ENCODE results near the gene ACSL5. TPM values are rescaled to one million over a fixed set of nuclear protein-coding genes. Genes with fewer than 3 reads are reported as not detected.
"Not testable (repeated sequence)": the region's sequence is repeated elsewhere in the genome, so short reads cannot be mapped to it uniquely, and the experiment has no call there.

ACSL5 gene
- total RNA-seq, 1 donor from 2014 or later, result 5.6 TPM

GRCh38 chr10:112394475-112394875 is 20.6 kb downstream of the ACSL5 start:
- intact Hi-C loops (cut with micrococcal nuclease), result no loop called here
- no peaks in the 10 kb centered on the region for H3K27me3 ChIP-seq (ENCODE audit: low read depth)
- no peak for DNase-seq
- H3K9me3 ChIP-seq (replicated peaks), result no peaks in the 10 kb centered on the region
- H3K27ac ChIP-seq (replicated peaks), result peak overlapping the region; percentile 16
- no peak overlapping the region for H3K4me3 ChIP-seq
- peaks cover 14% of the 10 kb centered on the region for H3K4me1 ChIP-seq
- no peak for TF ChIP-seq CTCF (IDR thresholded peaks at IDR 0.05; ENCODE audit: borderline replicate concordance)
- H3K36me3 ChIP-seq, result peaks cover 8% of the 10 kb centered on the region

DNA sequence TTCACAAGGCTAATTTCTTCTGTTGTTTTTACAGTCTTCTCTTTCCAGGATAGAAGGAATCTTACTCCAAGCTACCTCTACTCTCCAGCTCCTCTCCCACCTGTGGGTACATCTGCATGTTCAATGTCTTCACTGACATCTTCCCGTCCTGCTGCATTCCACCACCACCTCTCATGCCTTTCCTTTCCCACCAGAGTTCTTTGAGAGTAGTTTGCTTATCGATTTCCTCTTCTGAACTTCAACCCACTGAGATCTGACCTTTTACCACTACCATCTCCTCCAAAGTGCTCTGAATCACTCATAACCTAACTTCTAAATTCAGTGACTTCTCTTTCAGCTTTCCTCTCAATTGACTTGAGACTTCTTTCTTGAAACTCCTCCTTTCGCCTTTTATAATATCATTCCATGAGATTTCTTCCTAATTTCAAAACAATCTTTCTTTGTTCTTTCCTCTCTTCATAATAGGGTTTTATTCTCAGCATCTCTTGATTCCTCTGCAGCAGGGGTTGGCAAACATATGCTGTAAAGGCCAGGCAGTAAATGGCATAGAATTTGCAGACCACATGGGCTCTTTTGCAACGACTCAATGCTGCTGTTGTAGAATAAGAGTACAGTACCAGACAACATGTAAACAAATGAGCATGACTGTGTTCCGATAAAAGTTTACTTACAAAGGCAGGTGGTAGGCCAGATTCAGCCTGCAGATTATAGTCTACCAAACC is 22.1 kb downstream of the ACSL5 start:
- no peaks in the 10 kb centered on the region for H3K27me3 ChIP-seq (ENCODE audit: low read depth)
- intact Hi-C loops (cut with micrococcal nuclease), result no loop called here
- TF ChIP-seq CTCF (IDR thresholded peaks at IDR 0.05; ENCODE audit: borderline replicate concordance), result no peak
- no peak for DNase-seq
- H3K4me1 ChIP-seq, result peaks cover 7% of the 10 kb centered on the region
- no peak overlapping the region for H3K27ac ChIP-seq (replicated peaks)
- no peaks in the 10 kb centered on the region for H3K9me3 ChIP-seq (replicated peaks)
- H3K36me3 ChIP-seq, result peaks cover 8% of the 10 kb centered on the region
- no peak overlapping the region for H3K4me3 ChIP-seq

GRCh38 chr10:112397592-112397991 is 23.7 kb downstream of the ACSL5 start:
- no peaks in the 10 kb centered on the region for H3K9me3 ChIP-seq (replicated peaks)
- H3K27me3 ChIP-seq (ENCODE audit: low read depth), result no peaks in the 10 kb centered on the region
- H3K36me3 ChIP-seq, result peaks cover 8% of the 10 kb centered on the region
- no peak for DNase-seq
- H3K4me1 ChIP-seq, result peaks cover 7% of the 10 kb centered on the region
- H3K27ac ChIP-seq (replicated peaks), result no peak overlapping the region
- intact Hi-C loops (cut with micrococcal nuclease), result no loop called here
- no peak overlapping the region for H3K4me3 ChIP-seq
- no peak for TF ChIP-seq CTCF (IDR thresholded peaks at IDR 0.05; ENCODE audit: borderline replicate concordance)

DNA sequence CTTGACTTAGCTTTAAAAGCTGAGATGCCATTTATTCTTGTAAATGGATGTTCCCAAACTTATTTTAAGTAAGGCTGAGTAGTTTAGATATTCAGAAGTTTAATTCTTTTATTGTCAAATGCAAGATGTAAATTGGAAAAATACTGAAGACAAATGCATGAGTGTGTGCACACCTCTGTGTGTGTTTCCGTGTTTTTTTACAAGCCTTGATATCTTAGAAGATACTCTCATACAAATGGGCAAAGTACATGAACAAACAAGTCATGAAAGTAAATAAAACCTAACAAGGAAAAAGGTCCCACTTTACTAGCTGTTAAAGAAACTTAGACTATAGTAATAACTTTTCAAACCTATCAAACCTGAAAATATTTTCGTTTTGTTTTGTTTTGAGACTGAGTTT is 29.0 kb downstream of the ACSL5 start:
- Histone ChIP-seq H3K36me3 (peaks cover 16% of the 10 kb centered on the region), H3K27me3 (ENCODE audit: low read depth) (no peaks in the 10 kb centered on the region), H3K9me3 (replicated peaks) (no peaks in the 10 kb centered on the region), H3K4me1 (no peaks in the 10 kb centered on the region), H3K27ac (replicated peaks) (no peak overlapping the region), H3K4me3 (no peak overlapping the region)
- DNase-seq, result no peak
- TF ChIP-seq CTCF (IDR thresholded peaks at IDR 0.05; ENCODE audit: borderline replicate concordance), result no peak
- intact Hi-C loops (cut with micrococcal nuclease), result no loop called here

DNA sequence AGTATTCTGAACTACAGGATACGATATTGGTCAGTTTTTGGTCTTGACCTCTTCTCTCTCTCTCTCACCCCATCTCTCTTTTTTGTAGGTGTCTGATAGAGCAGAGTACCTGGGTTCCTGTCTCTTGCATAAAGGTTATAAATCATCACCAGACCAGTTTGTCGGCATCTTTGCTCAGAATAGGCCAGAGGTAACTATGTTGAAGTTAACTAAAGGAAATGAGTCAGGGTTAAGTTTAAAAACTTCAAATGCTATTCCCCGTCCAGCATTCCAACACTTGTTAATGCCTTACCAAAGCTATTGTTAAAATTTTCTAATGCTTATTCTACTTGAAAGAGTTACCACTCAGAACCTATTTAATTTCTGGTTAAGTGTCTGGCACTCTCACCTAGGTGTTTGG is 30.7 kb downstream of the ACSL5 start:
- no peaks in the 10 kb centered on the region for H3K27me3 ChIP-seq (ENCODE audit: low read depth)
- no peaks in the 10 kb centered on the region for H3K9me3 ChIP-seq (replicated peaks)
- intact Hi-C loops (cut with micrococcal nuclease), result no loop called here
- no peak for DNase-seq
- no peak overlapping the region for H3K27ac ChIP-seq (replicated peaks)
- no peak overlapping the region for H3K4me3 ChIP-seq
- H3K4me1 ChIP-seq, result no peaks in the 10 kb centered on the region
- H3K36me3 ChIP-seq, result peaks cover 8% of the 10 kb centered on the region
- TF ChIP-seq CTCF (IDR thresholded peaks at IDR 0.05; ENCODE audit: borderline replicate concordance), result no peak

GRCh38 chr10:112406806-112407205 is 32.9 kb downstream of the ACSL5 start:
- H3K27me3 ChIP-seq (ENCODE audit: low read depth); H3K27ac ChIP-seq (replicated peaks); H3K36me3 ChIP-seq; intact Hi-C loops (cut with micrococcal nuclease); H3K4me3 ChIP-seq; DNase-seq; H3K9me3 ChIP-seq (replicated peaks); H3K4me1 ChIP-seq: not testable (repeated sequence)
